HepG2 (cell line): ENCODE data around the gene PLSCR5. TPM values are rescaled to one million over a fixed set of nuclear protein-coding genes. Genes with fewer than 3 reads are reported as not detected.

Source experiments
- FOSL2 ChIP-seq: sonication (generic); formaldehyde crosslinking; IDR thresholded peaks from 2 replicates; pipeline ENCODE4 v1.4.0; 2020; ENCODE audit warnings: missing genetic modification reagents
- FOXP1 ChIP-seq, 2 experiments: fragments of 450-650 bp in 1 of 2; IDR thresholded peaks; 2 replicates each; pipeline ENCODE4 v1.6.1; 2017 to 2018; ENCODE audit warnings: antibody characterized with exemption in 1 of 2
- MIXL1 ChIP-seq: IDR thresholded peaks from 2 replicates; pipeline ENCODE4 v1.6.1; 2016
- NFYC ChIP-seq: IDR thresholded peaks from 2 replicates; pipeline ENCODE4 v1.6.1; 2016; ENCODE audit warnings: missing genetic modification reagents, missing compliant biosample characterization
- PHB2 ChIP-seq: fragments of 450-650 bp; IDR thresholded peaks from 2 replicates; pipeline ENCODE4 v1.6.1; 2018; ENCODE audit not compliant: partially characterized antibody
- PPARG ChIP-seq: conservative IDR thresholded peaks from 2 replicates; pipeline ENCODE4 v1.6.1; 2016; ENCODE audit warnings: missing biosample characterization, missing genetic modification reagents
- SCMH1 ChIP-seq: sonication (generic); formaldehyde crosslinking; IDR thresholded peaks from 2 replicates; pipeline ENCODE4 v1.9.0; 2021; ENCODE audit warnings: missing genetic modification reagents, mild to moderate bottlenecking, borderline replicate concordance
- SMYD3 ChIP-seq: sonication (generic); formaldehyde crosslinking; IDR thresholded peaks from 2 replicates; pipeline ENCODE4 v1.8.1; 2023; ENCODE audit warnings: mild to moderate bottlenecking, missing genetic modification reagents
- TMF1 ChIP-seq: sonication (generic); formaldehyde crosslinking; IDR thresholded peaks from 2 replicates; pipeline ENCODE4 v1.8.1; 2022; ENCODE audit warnings: low read depth, missing genetic modification reagents
- ZFY ChIP-seq: sonication (generic); formaldehyde crosslinking; IDR thresholded peaks from 2 replicates; pipeline ENCODE4 v1.4.0; 2020; ENCODE audit warnings: missing genetic modification reagents
- ZMAT3 ChIP-seq: sonication (generic); formaldehyde crosslinking; conservative IDR thresholded peaks from 2 replicates; pipeline ENCODE4 v1.7.0; 2021; ENCODE audit warnings: missing genetic modification reagents
- ZNF225 ChIP-seq: sonication (generic); formaldehyde crosslinking; IDR thresholded peaks from 2 replicates; pipeline ENCODE4 v1.4.0; 2020; ENCODE audit warnings: mild to moderate bottlenecking, missing genetic modification reagents
- ZNF839 ChIP-seq: sonication (generic); formaldehyde crosslinking; IDR thresholded peaks from 2 replicates; pipeline ENCODE4 v1.4.0; 2020; ENCODE audit warnings: missing genetic modification reagents, mild to moderate bottlenecking, borderline replicate concordance
- polyA plus RNA-seq, 8 experiments: library from polyadenylated mRNA; depleted of rRNA in 3 of 8; stranded (reverse) in 7 of 8; unstranded in 1 of 8; fragments of >200 nt; fragmentation: Illumina TruSeq in 4 of 8; extraction: Trizol in 4 of 8; gene quantifications; 2 replicates each; pipeline versions ENCODE4 v1.2.1 to v1.2.3, GENCODE V29; 2011 to 2016; ENCODE audit warnings: low read depth in 4 of 8, missing spikeins in 1 of 8, mixed read lengths in 1 of 8; ENCODE audit not compliant: insufficient read depth in 1 of 8
- total RNA-seq, 5 experiments: library from RNA; depleted of rRNA; stranded (reverse); fragments of >200 nt; fragmentation: Illumina TruSeq; extraction: Trizol; gene quantifications; 2 replicates each; pipeline ENCODE4 v1.2.3, GENCODE V29; 2016; ENCODE audit warnings: low read depth in 1 of 5
- TF ChIP-seq, protein P1 (sequence below): sonication (generic); formaldehyde crosslinking; IDR thresholded peaks from 2 replicates; pipeline ENCODE4 v1.4.0; 2020; ENCODE audit warnings: mild to moderate bottlenecking, missing genetic modification reagents
- TF ChIP-seq, protein P2 (sequence below): sonication (generic); formaldehyde crosslinking; IDR thresholded peaks from 2 replicates; pipeline ENCODE4; 2020; ENCODE audit warnings: missing genetic modification reagents, mild to moderate bottlenecking, borderline replicate concordance
- TF ChIP-seq, protein P3 (sequence below): sonication (generic); formaldehyde crosslinking; IDR thresholded peaks from 2 replicates; pipeline ENCODE4 v1.5.0; 2020; ENCODE audit warnings: missing genetic modification reagents
- TF ChIP-seq, protein P4 (sequence below): sonication (generic); formaldehyde crosslinking; IDR thresholded peaks from 2 replicates; pipeline ENCODE4 v1.5.0; 2020; ENCODE audit warnings: mild to moderate bottlenecking, missing genetic modification reagents

The PLSCR5 gene
- total and polyA plus RNA-seq, 2 of the 13 experiments (the other 11 are each of a cell fraction or from before 2014, with no cell fraction given) = 0.50 TPM; not detected in 1

DNA sequence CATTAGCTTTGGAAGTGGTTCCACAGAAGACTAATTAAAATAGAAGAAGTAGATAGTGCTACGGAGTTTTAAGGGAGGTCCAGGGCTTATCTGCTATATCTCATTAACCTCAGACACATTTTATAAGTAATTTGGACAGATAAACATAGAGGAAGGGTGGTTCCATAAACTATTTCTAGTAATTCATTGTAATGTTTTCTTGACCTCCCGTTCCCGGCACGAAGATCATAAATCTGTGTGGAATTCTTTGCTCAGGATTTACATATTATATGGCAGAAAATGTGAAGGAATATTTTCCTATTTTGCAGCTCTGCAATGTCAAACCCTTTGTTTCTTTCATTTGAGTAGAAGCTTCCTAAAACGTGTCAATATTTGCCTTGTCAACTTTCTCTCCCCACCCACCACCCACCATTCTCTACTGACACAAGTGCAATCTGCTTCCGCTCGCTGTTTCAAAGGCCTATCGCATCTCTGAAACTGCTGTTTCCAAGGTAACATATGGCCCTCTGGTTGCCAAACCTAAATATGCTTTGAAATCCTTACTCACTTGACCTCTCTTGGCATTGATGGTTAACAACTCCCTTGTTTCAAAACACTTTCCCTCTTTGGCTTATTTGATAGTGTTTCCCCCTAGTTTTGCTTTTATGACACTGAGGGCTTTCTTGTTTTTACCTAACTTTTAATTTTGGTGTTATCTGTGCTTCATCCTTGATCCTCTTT is 21.4 kb upstream of the PLSCR5 start (continued):
- TF ChIP-seq, protein P1, sequence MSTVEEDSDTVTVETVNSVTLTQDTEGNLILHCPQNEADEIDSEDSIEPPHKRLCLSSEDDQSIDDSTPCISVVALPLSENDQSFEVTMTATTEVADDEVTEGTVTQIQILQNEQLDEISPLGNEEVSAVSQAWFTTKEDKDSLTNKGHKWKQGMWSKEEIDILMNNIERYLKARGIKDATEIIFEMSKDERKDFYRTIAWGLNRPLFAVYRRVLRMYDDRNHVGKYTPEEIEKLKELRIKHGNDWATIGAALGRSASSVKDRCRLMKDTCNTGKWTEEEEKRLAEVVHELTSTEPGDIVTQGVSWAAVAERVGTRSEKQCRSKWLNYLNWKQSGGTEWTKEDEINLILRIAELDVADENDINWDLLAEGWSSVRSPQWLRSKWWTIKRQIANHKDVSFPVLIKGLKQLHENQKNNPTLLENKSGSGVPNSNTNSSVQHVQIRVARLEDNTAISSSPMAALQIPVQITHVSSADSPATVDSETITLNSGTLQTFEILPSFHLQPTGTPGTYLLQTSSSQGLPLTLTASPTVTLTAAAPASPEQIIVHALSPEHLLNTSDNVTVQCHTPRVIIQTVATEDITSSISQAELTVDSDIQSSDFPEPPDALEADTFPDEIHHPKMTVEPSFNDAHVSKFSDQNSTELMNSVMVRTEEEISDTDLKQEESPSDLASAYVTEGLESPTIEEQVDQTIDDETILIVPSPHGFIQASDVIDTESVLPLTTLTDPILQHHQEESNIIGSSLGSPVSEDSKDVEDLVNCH (CRISPR knock-in tag) = no peak
- TF ChIP-seq ZNF839 (CRISPR knock-in tag) (no peak), SMYD3 (CRISPR knock-in tag) (no peak), PHB2 (no peak), TMF1 (CRISPR knock-in tag) (no peak), NFYC (peak; percentile 47; the same call in 1 of the 2 replicates), FOXP1 (IDR thresholded peaks at IDR 0.05) (peak; percentile 80), FOXP1 (CRISPR knock-in tag; IDR thresholded peaks at IDR 0.05) (peak; percentile 88), PPARG (CRISPR knock-in tag) (0 out of 2 replicates have a peak, but pooled peaks have one; percentile 46), MIXL1 (CRISPR knock-in tag) (peak; percentile 78; the same call in 1 of the 2 replicates), SCMH1 (no peak), ZNF225 (CRISPR knock-in tag) (no peak), FOSL2 (peak; percentile 90), ZMAT3 (CRISPR knock-in tag) (no peak), ZFY (CRISPR knock-in tag) (no peak)
- TF ChIP-seq, protein P2, sequence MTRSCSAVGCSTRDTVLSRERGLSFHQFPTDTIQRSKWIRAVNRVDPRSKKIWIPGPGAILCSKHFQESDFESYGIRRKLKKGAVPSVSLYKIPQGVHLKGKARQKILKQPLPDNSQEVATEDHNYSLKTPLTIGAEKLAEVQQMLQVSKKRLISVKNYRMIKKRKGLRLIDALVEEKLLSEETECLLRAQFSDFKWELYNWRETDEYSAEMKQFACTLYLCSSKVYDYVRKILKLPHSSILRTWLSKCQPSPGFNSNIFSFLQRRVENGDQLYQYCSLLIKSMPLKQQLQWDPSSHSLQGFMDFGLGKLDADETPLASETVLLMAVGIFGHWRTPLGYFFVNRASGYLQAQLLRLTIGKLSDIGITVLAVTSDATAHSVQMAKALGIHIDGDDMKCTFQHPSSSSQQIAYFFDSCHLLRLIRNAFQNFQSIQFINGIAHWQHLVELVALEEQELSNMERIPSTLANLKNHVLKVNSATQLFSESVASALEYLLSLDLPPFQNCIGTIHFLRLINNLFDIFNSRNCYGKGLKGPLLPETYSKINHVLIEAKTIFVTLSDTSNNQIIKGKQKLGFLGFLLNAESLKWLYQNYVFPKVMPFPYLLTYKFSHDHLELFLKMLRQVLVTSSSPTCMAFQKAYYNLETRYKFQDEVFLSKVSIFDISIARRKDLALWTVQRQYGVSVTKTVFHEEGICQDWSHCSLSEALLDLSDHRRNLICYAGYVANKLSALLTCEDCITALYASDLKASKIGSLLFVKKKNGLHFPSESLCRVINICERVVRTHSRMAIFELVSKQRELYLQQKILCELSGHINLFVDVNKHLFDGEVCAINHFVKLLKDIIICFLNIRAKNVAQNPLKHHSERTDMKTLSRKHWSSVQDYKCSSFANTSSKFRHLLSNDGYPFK = no peak
- TF ChIP-seq, protein P3, sequence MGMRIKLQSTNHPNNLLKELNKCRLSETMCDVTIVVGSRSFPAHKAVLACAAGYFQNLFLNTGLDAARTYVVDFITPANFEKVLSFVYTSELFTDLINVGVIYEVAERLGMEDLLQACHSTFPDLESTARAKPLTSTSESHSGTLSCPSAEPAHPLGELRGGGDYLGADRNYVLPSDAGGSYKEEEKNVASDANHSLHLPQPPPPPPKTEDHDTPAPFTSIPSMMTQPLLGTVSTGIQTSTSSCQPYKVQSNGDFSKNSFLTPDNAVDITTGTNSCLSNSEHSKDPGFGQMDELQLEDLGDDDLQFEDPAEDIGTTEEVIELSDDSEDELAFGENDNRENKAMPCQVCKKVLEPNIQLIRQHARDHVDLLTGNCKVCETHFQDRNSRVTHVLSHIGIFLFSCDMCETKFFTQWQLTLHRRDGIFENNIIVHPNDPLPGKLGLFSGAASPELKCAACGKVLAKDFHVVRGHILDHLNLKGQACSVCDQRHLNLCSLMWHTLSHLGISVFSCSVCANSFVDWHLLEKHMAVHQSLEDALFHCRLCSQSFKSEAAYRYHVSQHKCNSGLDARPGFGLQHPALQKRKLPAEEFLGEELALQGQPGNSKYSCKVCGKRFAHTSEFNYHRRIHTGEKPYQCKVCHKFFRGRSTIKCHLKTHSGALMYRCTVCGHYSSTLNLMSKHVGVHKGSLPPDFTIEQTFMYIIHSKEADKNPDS = 0 out of 2 replicates have a peak, but pooled peaks have one; percentile 32
- TF ChIP-seq, protein P4, sequence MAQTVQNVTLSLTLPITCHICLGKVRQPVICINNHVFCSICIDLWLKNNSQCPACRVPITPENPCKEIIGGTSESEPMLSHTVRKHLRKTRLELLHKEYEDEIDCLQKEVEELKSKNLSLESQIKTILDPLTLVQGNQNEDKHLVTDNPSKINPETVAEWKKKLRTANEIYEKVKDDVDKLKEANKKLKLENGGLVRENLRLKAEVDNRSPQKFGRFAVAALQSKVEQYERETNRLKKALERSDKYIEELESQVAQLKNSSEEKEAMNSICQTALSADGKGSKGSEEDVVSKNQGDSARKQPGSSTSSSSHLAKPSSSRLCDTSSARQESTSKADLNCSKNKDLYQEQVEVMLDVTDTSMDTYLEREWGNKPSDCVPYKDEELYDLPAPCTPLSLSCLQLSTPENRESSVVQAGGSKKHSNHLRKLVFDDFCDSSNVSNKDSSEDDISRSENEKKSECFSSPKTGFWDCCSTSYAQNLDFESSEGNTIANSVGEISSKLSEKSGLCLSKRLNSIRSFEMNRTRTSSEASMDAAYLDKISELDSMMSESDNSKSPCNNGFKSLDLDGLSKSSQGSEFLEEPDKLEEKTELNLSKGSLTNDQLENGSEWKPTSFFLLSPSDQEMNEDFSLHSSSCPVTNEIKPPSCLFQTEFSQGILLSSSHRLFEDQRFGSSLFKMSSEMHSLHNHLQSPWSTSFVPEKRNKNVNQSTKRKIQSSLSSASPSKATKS (CRISPR knock-in tag) = no peak
